Endothelial cell of umbilical vein (primary cell): ENCODE measurements around the gene UROC1. TPM values are rescaled to one million over a fixed set of nuclear protein-coding genes. Genes with fewer than 3 reads are reported as not detected.

Source experiments
- BruUV-seq: library from RNA; stranded (reverse); fragments of 400-500 nt; replicated peaks from 2 replicates; lab custom pipeline; 2021; lab: Mats Ljungman, UMichigan
- CTCF ChIA-PET: fragments of 300-600, 350-600 bp; sonication (Branson Sonifier 250); formaldehyde crosslinking; loops from one replicate; lab custom pipeline; 2021; ENCODE audit warnings: antibody characterized with exemption, inconsistent platforms; lab: Charles Lee
- POLR2A ChIA-PET: fragments of 300-600, 350-600 bp; sonication (Branson Sonifier 250); formaldehyde crosslinking; loops from one replicate; lab custom pipeline; 2021; ENCODE audit warnings: antibody characterized with exemption, inconsistent platforms; lab: Charles Lee
- DNase-seq: peaks from one replicate; pipeline ENCODE4 v3.0.0-alpha.2; 2011; ENCODE audit warnings: low read depth, low spot score
- FAIRE-seq: peaks from 2 replicates; lab custom pipeline; 2011; peaks lifted over from hg19 to GRCh38; lab: Jason Lieb, UNC
- H2AFZ ChIP-seq: 2 replicates; pipeline ENCODE4 v1.6.0; 2012; ENCODE audit warnings: low read depth, low read length, control low read depth, inconsistent platforms
- H3K27ac ChIP-seq: 2 replicates; pipeline ENCODE4 v1.5.1; 2011; ENCODE audit warnings: low read depth, mild to moderate bottlenecking, control low read depth, low read length, moderate library complexity; ENCODE audit not compliant: insufficient read depth
- H3K27me3 ChIP-seq, 2 experiments: 2 replicates each; pipeline versions ENCODE4 v1.6.0 to v1.6.1; 2011; ENCODE audit warnings: low read length in 2 of 2, mixed read lengths in 1 of 2; ENCODE audit not compliant: control insufficient read depth in 2 of 2, insufficient read depth in 2 of 2
- H3K36me3 ChIP-seq, 2 experiments: 2 replicates in 1 of 2; 3 replicates in 1 of 2; pipeline ENCODE4 v1.5.1; 2011; ENCODE audit warnings: low read length in 2 of 2, mild to moderate bottlenecking in 1 of 2, moderate library complexity in 1 of 2; ENCODE audit not compliant: control insufficient read depth in 2 of 2, insufficient read depth in 2 of 2; ENCODE audit errors: extremely low read depth in 1 of 2
- H3K4me1 ChIP-seq: 3 replicates; pipeline ENCODE4 v1.5.1; 2011; ENCODE audit warnings: mild to moderate bottlenecking, low read length; ENCODE audit not compliant: control insufficient read depth, insufficient read depth; ENCODE audit errors: extremely low read depth
- H3K4me2 ChIP-seq: 2 replicates; pipeline ENCODE4 v1.6.1; 2011; ENCODE audit warnings: low read length, control low read depth, mixed read lengths; ENCODE audit not compliant: insufficient read depth
- H3K4me3 ChIP-seq, 3 experiments: fragments of 200-600 bp in 1 of 3; sonication (generic), shearing (Covaris generic) in 1 of 3; replicated peaks in 1 of 3; 2 replicates each; pipeline ENCODE4 v1.5.1; 2011 to 2016; ENCODE audit warnings: control low read depth in 3 of 3, low read length in 3 of 3, mild to moderate bottlenecking in 2 of 3, inconsistent platforms in 1 of 3, low read depth in 1 of 3, moderate library complexity in 1 of 3; ENCODE audit not compliant: insufficient read depth in 1 of 3
- H3K79me2 ChIP-seq: 2 replicates; pipeline ENCODE4 v1.6.0; 2012; ENCODE audit warnings: low read length, inconsistent platforms; ENCODE audit not compliant: control insufficient read depth, insufficient read depth
- H3K9ac ChIP-seq: replicated peaks from 2 replicates; pipeline ENCODE3; 2011; ENCODE audit warnings: low read length, control low read depth; ENCODE audit not compliant: insufficient read depth; ENCODE audit errors: extremely low read depth
- H3K9me1 ChIP-seq: replicated peaks from 3 replicates; pipeline ENCODE4 v1.6.0; 2011; ENCODE audit warnings: mild to moderate bottlenecking, low read length; ENCODE audit not compliant: control insufficient read depth, insufficient read depth; ENCODE audit errors: extremely low read depth
- H3K9me3 ChIP-seq: replicated peaks from 2 replicates; pipeline ENCODE4 v1.5.1; 2012; ENCODE audit warnings: low read length, inconsistent platforms; ENCODE audit not compliant: control insufficient read depth, insufficient read depth
- H4K20me1 ChIP-seq: replicated peaks from 2 replicates; pipeline ENCODE3; 2011; ENCODE audit warnings: mild to moderate bottlenecking, low read length; ENCODE audit not compliant: control insufficient read depth, insufficient read depth; ENCODE audit errors: extremely low read depth
- CTCF ChIP-seq, 2 donors: IDR thresholded peaks; 1 replicate in 1 of 2; 2 replicates in 1 of 2; pipeline ENCODE4 v1.5.1; 2011; ENCODE audit warnings: low read length in 2 of 2, mild to moderate bottlenecking in 2 of 2, moderate library complexity in 2 of 2, control low read depth in 1 of 2, inconsistent platforms in 1 of 2, low read depth in 1 of 2; ENCODE audit not compliant: insufficient read depth in 1 of 2; ENCODE audit errors: extremely low read depth in 1 of 2
- EZH2 ChIP-seq: IDR thresholded peaks from 2 replicates; pipeline ENCODE4 v1.6.1; 2012; ENCODE audit warnings: borderline replicate concordance, low read depth, mild to moderate bottlenecking, moderate library complexity, low read length, inconsistent platforms; ENCODE audit not compliant: severe bottlenecking
- GATA2 ChIP-seq: IDR thresholded peaks from 2 replicates; pipeline ENCODE4 v1.7.0; 2011; ENCODE audit warnings: low read depth, mild to moderate bottlenecking, moderate library complexity, mixed read lengths, low read length; ENCODE audit not compliant: insufficient read length, insufficient read depth
- JUN ChIP-seq: IDR thresholded peaks from 2 replicates; pipeline ENCODE4 v1.6.1; 2011; ENCODE audit warnings: borderline replicate concordance, low read depth; ENCODE audit not compliant: insufficient read length, insufficient read depth
- MAX ChIP-seq: IDR thresholded peaks from 2 replicates; pipeline ENCODE4 v1.6.1; 2011; ENCODE audit not compliant: insufficient read depth, insufficient read length
- MYC ChIP-seq: IDR thresholded peaks from one replicate; pipeline ENCODE4 v1.6.1; 2011; ENCODE audit warnings: mild to moderate bottlenecking, low read depth, low read length
- POLR2A ChIP-seq: IDR thresholded peaks from 2 replicates; pipeline ENCODE4 v1.6.1; 2012; ENCODE audit warnings: low read depth, mild to moderate bottlenecking, control low read depth, low read length
- POLR2AphosphoS5 ChIP-seq: IDR thresholded peaks from 2 replicates; pipeline ENCODE4 v1.6.1; 2012; ENCODE audit warnings: low read depth, mild to moderate bottlenecking, control low read depth, low read length, moderate library complexity; ENCODE audit not compliant: insufficient read depth
- dilution Hi-C: fragments of 300-500 bp; cut with MboI; formaldehyde crosslinking; loops from one replicate; pipeline ENCODE4 v1.15.0; 2019; ENCODE audit warnings: low sequenced_read_pairs; ENCODE audit not compliant: extremely low pct_ligation_motif_present
- intact Hi-C: fragments of 100-400 bp; cut with micrococcal nuclease; formaldehyde crosslinking; loops from one replicate; pipeline ENCODE4 v1.10.0; 2022
- polyA plus RNA-seq, 4 experiments: library from polyadenylated mRNA; depleted of rRNA in 3 of 4; stranded (reverse) in 3 of 4; unstranded in 1 of 4; fragments of >200 nt; gene quantifications; 2 replicates each; pipeline versions ENCODE4 v1.2.1 to v1.2.3, GENCODE V29; 2011 to 2012; ENCODE audit warnings: missing spikeins in 1 of 4
- total RNA-seq: library from RNA; stranded (reverse); gene quantifications from 2 replicates; pipeline ENCODE4 v1.2.3, GENCODE V29; 2021

UROC1 gene
- total and polyA plus RNA-seq, 2 donors (not counting 3 experiments of a cell fraction or from before 2014, with no cell fraction given) = not detected

GRCh38 chr3:126557761-126558160, 40.2 kb upstream of the UROC1 start:
- no peaks in the 10 kb centered on the region for H3K9me3 ChIP-seq
- H3K27ac ChIP-seq = no peak overlapping the region
- H3K27me3 ChIP-seq = peaks cover 0 to 18% of the 10 kb centered on the region in 2 experiments
- H4K20me1 ChIP-seq = no peaks in the 10 kb centered on the region
- no peak overlapping the region for H3K4me3 ChIP-seq
- no peak for DNase-seq
- BruUV-seq = no TSS peak
- TF ChIP-seq MAX (no peak), POLR2A (no peak), GATA2 (no peak), MYC (no peak), JUN (no peak), POLR2AphosphoS5 (no peak), EZH2 (no peak), CTCF (IDR thresholded peaks at IDR 0.05; ENCODE audit: extremely low read depth in 1 of 2, insufficient read depth in 1 of 2, low read depth in 1 of 2, low read length in 2 of 2) (no peak)
- no peak overlapping the region for H2AFZ ChIP-seq
- H3K36me3 ChIP-seq = no peaks in the 10 kb centered on the region
- H3K9ac ChIP-seq = no peak overlapping the region
- no peaks in the 10 kb centered on the region for H3K79me2 ChIP-seq
- no peaks in the 10 kb centered on the region for H3K9me1 ChIP-seq
- dilution Hi-C loops = no loop called here
- no peak overlapping the region for H3K4me2 ChIP-seq
- H3K4me1 ChIP-seq = no peaks in the 10 kb centered on the region
- FAIRE-seq = no peak
- ChIA-PET CTCF (no interaction called here), POLR2A (no interaction called here)
- intact Hi-C loops = no loop called here
